ENCODE data around the gene MOSMO. TPM values are rescaled to one million over a fixed set of nuclear protein-coding genes. Genes with fewer than 3 reads are reported as not detected.
A peak's percentile ranks its signal among the peaks of the same experiment; 100 is the strongest.
"Not testable (repeated sequence)": the region's sequence is repeated elsewhere in the genome, so short reads cannot be mapped to it uniquely, and the experiment has no call there.

The MOSMO gene
- total RNA-seq, 2 experiments from 2014 or later = 10.7 to 11.9 TPM

- Mint-ChIP-seq H3K36me3 (ENCODE audit: low read depth) (peaks cover 3% of the 10 kb centered on the region), H3K27ac (no peak overlapping the region), H3K9me3 (no peaks in the 10 kb centered on the region), H3K4me1 (peaks cover 11% of the 10 kb centered on the region), H3K4me3 (no peak overlapping the region), H3K27me3 (no peaks in the 10 kb centered on the region)
- no peak for DNase-seq
- POLR2A ChIA-PET = no interaction called here
- CTCF ChIA-PET = interaction anchor here (0.8 to 1.4 kb wide), 5 partner anchors 11 to 199 kb away, joined by 3 to 5 read pairs (median 3); no protein-coding TSS in a partner anchor
These were observed 18.2 kb upstream of the MOSMO start for GRCh38 chr16:21989751-21990150.

GRCh38 chr16:21990381-21990944 is 17.4 kb upstream of the MOSMO start:
- POLR2A ChIA-PET = interaction anchor here (0.6 kb wide), 1 partner anchor 182 kb away, joined by 3 read pairs; no protein-coding TSS in a partner anchor
- no peak overlapping the region for H3K4me3 Mint-ChIP-seq
- CTCF ChIA-PET = interaction anchor here (0.8 to 1.5 kb wide), 7 partner anchors 12 to 198 kb away, joined by 3 to 5 read pairs (median 3); no protein-coding TSS in a partner anchor
- peaks cover 13% of the 10 kb centered on the region for H3K4me1 Mint-ChIP-seq
- H3K27me3 Mint-ChIP-seq = no peaks in the 10 kb centered on the region
- DNase-seq = no peak
- H3K36me3 Mint-ChIP-seq (ENCODE audit: low read depth) = peaks cover 2% of the 10 kb centered on the region
- no peaks in the 10 kb centered on the region for H3K9me3 Mint-ChIP-seq
- H3K27ac Mint-ChIP-seq = no peak overlapping the region

GRCh38 chr16:21991621-21992020 is 16.3 kb upstream of the MOSMO start:
- Mint-ChIP-seq H3K4me1 (peaks cover 13% of the 10 kb centered on the region), H3K27ac (no peak overlapping the region), H3K9me3 (no peaks in the 10 kb centered on the region), H3K36me3 (ENCODE audit: low read depth) (no peaks in the 10 kb centered on the region), H3K27me3 (no peaks in the 10 kb centered on the region), H3K4me3 (no peak overlapping the region)
- DNase-seq = no peak
- ChIA-PET POLR2A (no interaction called here), CTCF (interaction anchor here (1.5 kb wide), 2 partner anchors 99 to 197 kb away, joined by 3 to 4 read pairs; no protein-coding TSS in a partner anchor)

- H3K27ac Mint-ChIP-seq = no peak overlapping the region
These were observed 12.9 kb upstream of the MOSMO start for GRCh38 chr16:21994856-21995465.

GRCh38 chr16:21996923-21997696 is 10.8 kb upstream of the MOSMO start:
- ChIA-PET POLR2A (no interaction called here), CTCF (interaction anchor here (0.9 to 3.5 kb wide), 3 partner anchors 59 to 192 kb away, joined by 3 to 21 read pairs (median 9); no protein-coding TSS in a partner anchor)
- no peak for DNase-seq
- Mint-ChIP-seq H3K27me3 (no peaks in the 10 kb centered on the region), H3K9me3 (no peaks in the 10 kb centered on the region), H3K4me1 (peaks cover 12% of the 10 kb centered on the region), H3K27ac (no peak overlapping the region), H3K4me3 (no peak overlapping the region), H3K36me3 (ENCODE audit: low read depth) (no peaks in the 10 kb centered on the region)

More at GRCh38 chr16:21994856-21995465, 12.9 kb upstream of the MOSMO start:
- H3K9me3 Mint-ChIP-seq = no peaks in the 10 kb centered on the region
- H3K36me3 Mint-ChIP-seq (ENCODE audit: low read depth) = no peaks in the 10 kb centered on the region
- no peaks in the 10 kb centered on the region for H3K27me3 Mint-ChIP-seq
- DNase-seq = no peak
- POLR2A ChIA-PET = interaction anchor here (0.6 kb wide), 1 partner anchor 10 kb away, joined by 3 read pairs; no protein-coding TSS in a partner anchor
- CTCF ChIA-PET = interaction anchor here (0.7 to 1.0 kb wide), 2 partner anchors 83 to 104 kb away, joined by 4 to 6 read pairs; no protein-coding TSS in a partner anchor
- H3K4me3 Mint-ChIP-seq = no peak overlapping the region
- H3K4me1 Mint-ChIP-seq = peaks cover 13% of the 10 kb centered on the region

- DNase-seq = no peak
- Mint-ChIP-seq H3K9me3 (no peaks in the 10 kb centered on the region), H3K4me1 (peaks cover 12% of the 10 kb centered on the region), H3K4me3 (no peak overlapping the region), H3K36me3 (ENCODE audit: low read depth) (no peaks in the 10 kb centered on the region), H3K27me3 (no peaks in the 10 kb centered on the region), H3K27ac (no peak overlapping the region)
- ChIA-PET CTCF (interaction anchor here (0.6 to 3.5 kb wide), 5 partner anchors 60 to 191 kb away, joined by 3 to 21 read pairs (median 3); no protein-coding TSS in a partner anchor), POLR2A (no interaction called here)
These were observed 10.0 kb upstream of the MOSMO start for GRCh38 chr16:21997697-21998480.

GRCh38 chr16:22001591-22001990 is 6.3 kb upstream of the MOSMO start:
- H3K4me3 Mint-ChIP-seq = no peak overlapping the region
- H3K27me3 Mint-ChIP-seq = no peaks in the 10 kb centered on the region
- POLR2A ChIA-PET = no interaction called here
- H3K9me3 Mint-ChIP-seq = no peaks in the 10 kb centered on the region
- no peak for DNase-seq
- no peak overlapping the region for H3K27ac Mint-ChIP-seq
- CTCF ChIA-PET = interaction anchor here (0.8 to 2.9 kb wide), 6 partner anchors 12 to 187 kb away, joined by 3 to 21 read pairs (median 4); no protein-coding TSS in a partner anchor
- H3K4me1 Mint-ChIP-seq = peaks cover 10% of the 10 kb centered on the region
- no peaks in the 10 kb centered on the region for H3K36me3 Mint-ChIP-seq (ENCODE audit: low read depth)

- H3K9me3 Mint-ChIP-seq; H3K4me3 Mint-ChIP-seq; H3K36me3 Mint-ChIP-seq (ENCODE audit: low read depth); POLR2A ChIA-PET; DNase-seq; H3K27me3 Mint-ChIP-seq; H3K27ac Mint-ChIP-seq: not testable (repeated sequence)
- H3K4me1 Mint-ChIP-seq = peaks cover 14% of the 10 kb centered on the region
- CTCF ChIA-PET = interaction anchor here (0.8 to 2.9 kb wide), 6 partner anchors 12 to 187 kb away, joined by 3 to 21 read pairs (median 4); no protein-coding TSS in a partner anchor
These were observed 5.9 kb upstream of the MOSMO start for GRCh38 chr16:22002047-22002446.

- H3K27me3 Mint-ChIP-seq = no peaks in the 10 kb centered on the region
- no peaks in the 10 kb centered on the region for H3K9me3 Mint-ChIP-seq
- ChIA-PET POLR2A (no interaction called here), CTCF (interaction anchor here (1.6 to 2.1 kb wide), 2 partner anchors 75 kb away, joined by 9 to 17 read pairs; no protein-coding TSS in a partner anchor)
- H3K4me3 Mint-ChIP-seq = no peak overlapping the region
- H3K4me1 Mint-ChIP-seq = peaks cover 19% of the 10 kb centered on the region
- no peak for DNase-seq
- H3K27ac Mint-ChIP-seq = no peak overlapping the region
- no peaks in the 10 kb centered on the region for H3K36me3 Mint-ChIP-seq (ENCODE audit: low read depth)
These were observed 4.7 kb upstream of the MOSMO start for GRCh38 chr16:22003195-22003594.

- POLR2A ChIA-PET = interaction anchor here (1.2 kb wide), 1 partner anchor 10 kb away, joined by 3 read pairs; no protein-coding TSS in a partner anchor
- CTCF ChIA-PET = interaction anchor here (0.6 to 1.6 kb wide), 6 partner anchors 11 to 184 kb away, joined by 3 to 9 read pairs (median 4); no protein-coding TSS in a partner anchor
- Mint-ChIP-seq H3K9me3 (no peaks in the 10 kb centered on the region), H3K36me3 (ENCODE audit: low read depth) (no peaks in the 10 kb centered on the region), H3K27me3 (no peaks in the 10 kb centered on the region), H3K4me3 (no peak overlapping the region), H3K27ac (no peak overlapping the region), H3K4me1 (peaks cover 24% of the 10 kb centered on the region)
- DNase-seq = no peak
These were observed 3.6 kb upstream of the MOSMO start for GRCh38 chr16:22004341-22004740.

GRCh38 chr16:22005746-22006145 is 2.2 kb upstream of the MOSMO start:
- ChIA-PET CTCF (interaction anchor here (1.8 to 4.5 kb wide), 3 partner anchors 14 to 183 kb away, joined by 6 to 24 read pairs (median 20); no protein-coding TSS in a partner anchor), POLR2A (no interaction called here)
- Mint-ChIP-seq H3K27me3 (no peaks in the 10 kb centered on the region), H3K4me1 (peaks cover 28% of the 10 kb centered on the region), H3K27ac (no peak overlapping the region), H3K4me3 (no peak overlapping the region), H3K36me3 (ENCODE audit: low read depth) (peaks cover 5% of the 10 kb centered on the region), H3K9me3 (no peaks in the 10 kb centered on the region)
- DNase-seq = no peak

- ChIA-PET POLR2A (interaction anchor here (1.8 kb wide), 1 partner anchor 71 kb away, joined by 5 read pairs; no protein-coding TSS in a partner anchor), CTCF (interaction anchor here (0.6 to 4.5 kb wide), 6 partner anchors 13 to 200 kb away, joined by 3 to 24 read pairs (median 5); partner anchors contain the start of gene EEF2K)
- Mint-ChIP-seq H3K9me3 (no peaks in the 10 kb centered on the region), H3K27ac (peak overlapping the region; percentile 89), H3K4me1 (peaks cover 24% of the 10 kb centered on the region), H3K27me3 (no peaks in the 10 kb centered on the region), H3K36me3 (ENCODE audit: low read depth) (peaks cover 5% of the 10 kb centered on the region), H3K4me3 (peak overlapping the region; percentile 75)
- no peak for DNase-seq
These were observed 1.3 kb upstream of the MOSMO start for GRCh38 chr16:22006636-22007035.

Data from activated CD4-positive, alpha-beta T cell treated with anti-CD3 and anti-CD28 coated beads, Interleukin-2, amount 10 ng/mL, durations not matched to agents 7 days and 5 days (primary cell).